ENCODE data around the gene SUN5.

- TF ChIP-seq EZH2 (IDR thresholded peaks at IDR 0.05; ENCODE audit: low read length, unreplicated experiment) = no peak
- no peak for TF ChIP-seq CTCF (conservative IDR thresholded peaks at IDR 0.05; ENCODE audit: low read depth, low read length)
Measured at GRCh38 chr20:32976746-32977145, 27.5 kb downstream of the SUN5 start.
